Neural progenitor cell (in vitro differentiated cells): Measurements from ENCODE around the gene STX16.

ENCODE experiments used
- CTCF ChIP-seq: fragments of 200-600 bp; sonication (generic); IDR thresholded peaks from 2 replicates; pipeline ENCODE4 v1.5.1; 2017; ENCODE audit warnings: antibody characterized with exemption, mild to moderate bottlenecking
- EZH2 ChIP-seq: fragments of 200-600 bp; sonication (generic); IDR thresholded peaks from 2 replicates; pipeline ENCODE4 v1.6.1; 2017; ENCODE audit warnings: antibody characterized with exemption, mild to moderate bottlenecking, moderate library complexity
- EZH2phosphoT487 ChIP-seq: fragments of 200-600 bp; sonication (generic); IDR thresholded peaks from 2 replicates; pipeline ENCODE4 v1.6.1; 2017; ENCODE audit warnings: antibody characterized with exemption

GRCh38 chr20:58720890-58721289 is 69.8 kb downstream of the STX16 start:
- TF ChIP-seq EZH2 (no peak), CTCF (no peak), EZH2phosphoT487 (no peak)
